GM19099 (cell line): Measurements from ENCODE around the gene TTC19.

Experiments
- POLR2A ChIP-seq: IDR thresholded peaks from 3 replicates; pipeline ENCODE4 v1.6.1; 2011; ENCODE audit warnings: low read depth; ENCODE audit not compliant: insufficient read length; ENCODE audit errors: extremely low read depth

TTC19 gene

DNA sequence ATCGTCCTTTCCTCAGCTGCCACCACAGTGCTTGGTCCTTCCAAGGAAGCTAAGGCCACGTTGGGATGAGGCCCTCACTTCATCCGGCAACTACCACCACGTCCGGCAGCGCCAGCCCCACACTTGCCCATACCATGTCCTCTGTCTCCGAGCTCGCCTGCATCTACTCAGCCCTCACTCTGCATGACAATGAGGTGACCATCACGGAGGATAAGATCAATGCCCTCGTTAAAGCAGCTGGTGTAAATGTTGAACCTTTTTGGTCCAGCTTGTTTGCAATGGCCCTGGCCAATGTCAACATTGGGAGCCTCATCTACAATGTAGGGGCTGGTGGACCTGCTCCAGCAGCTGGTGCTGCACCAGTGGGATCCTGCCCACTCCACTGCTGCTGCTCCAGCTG lies 44.9 kb downstream of the TTC19 start:
- TF ChIP-seq POLR2A, result no peak

DNA sequence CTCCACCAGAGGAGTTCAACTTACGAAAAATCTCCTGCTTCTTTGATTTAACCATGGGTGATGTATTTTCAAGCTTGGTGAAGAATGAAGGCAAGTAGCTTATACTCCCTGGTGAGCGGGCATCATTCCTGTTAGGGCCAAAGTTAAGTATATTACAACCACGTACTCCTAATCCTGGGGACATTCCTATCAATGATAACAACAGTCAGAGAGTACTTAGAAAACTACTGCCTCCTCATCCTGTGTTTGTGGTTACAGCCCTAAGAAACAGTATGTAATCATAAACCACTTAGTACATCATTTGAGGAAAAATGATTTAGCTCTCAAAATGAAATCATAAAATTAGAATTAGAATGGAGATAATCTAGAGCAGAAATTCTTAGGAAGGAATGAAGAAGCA lies 47.3 kb downstream of the TTC19 start:
- TF ChIP-seq POLR2A, result no peak

DNA sequence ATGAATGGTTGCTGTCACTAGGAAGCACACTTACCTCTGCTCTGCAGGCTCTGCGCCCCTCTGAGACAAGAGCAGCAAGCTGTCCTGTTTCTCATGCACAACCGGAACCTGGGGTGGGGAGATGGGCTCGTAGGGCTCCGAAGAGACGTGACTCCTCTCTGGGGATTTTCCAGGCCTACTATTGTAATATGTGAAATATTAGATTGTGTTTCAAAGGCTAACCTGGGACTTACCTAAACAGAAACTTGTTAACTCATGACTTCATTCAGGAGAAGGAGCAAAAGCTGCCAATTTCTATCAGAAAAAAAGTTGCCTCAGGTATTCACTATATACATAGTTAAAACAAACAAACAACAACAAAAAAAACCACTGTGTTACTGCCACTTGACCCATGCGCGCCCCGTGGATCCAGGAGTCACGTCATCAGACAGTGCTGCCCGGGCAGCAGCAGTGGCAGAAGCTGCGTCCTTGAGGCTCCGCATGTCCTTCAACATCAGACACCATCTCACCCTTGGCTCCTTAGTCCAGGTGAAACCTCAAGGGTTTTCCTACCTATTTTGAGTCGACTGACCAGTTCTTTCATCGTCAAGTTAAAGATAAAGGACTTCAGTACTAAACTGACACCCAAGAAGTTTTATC lies 49.3 kb downstream of the TTC19 start:
- TF ChIP-seq POLR2A, result no peak

DNA sequence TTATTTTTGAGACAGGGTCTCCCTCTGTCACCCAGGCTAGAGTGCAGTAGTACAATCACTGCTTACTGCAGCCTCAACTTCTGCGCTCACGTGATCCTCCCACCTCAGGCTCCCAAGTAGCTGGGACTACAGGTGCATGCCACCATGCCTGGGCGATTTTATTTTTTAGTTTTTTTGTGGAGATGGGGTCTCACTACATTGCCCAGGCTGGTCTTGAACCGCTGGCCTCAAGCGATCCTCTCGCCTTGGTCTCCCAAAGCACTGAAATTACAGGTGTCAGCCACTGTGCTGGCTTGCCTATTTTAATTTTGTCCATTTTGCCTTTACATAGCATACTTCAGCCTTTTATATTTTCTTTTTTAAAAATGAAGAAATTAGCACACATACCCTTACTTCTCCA lies 51.2 kb downstream of the TTC19 start:
- TF ChIP-seq POLR2A, result no peak

DNA sequence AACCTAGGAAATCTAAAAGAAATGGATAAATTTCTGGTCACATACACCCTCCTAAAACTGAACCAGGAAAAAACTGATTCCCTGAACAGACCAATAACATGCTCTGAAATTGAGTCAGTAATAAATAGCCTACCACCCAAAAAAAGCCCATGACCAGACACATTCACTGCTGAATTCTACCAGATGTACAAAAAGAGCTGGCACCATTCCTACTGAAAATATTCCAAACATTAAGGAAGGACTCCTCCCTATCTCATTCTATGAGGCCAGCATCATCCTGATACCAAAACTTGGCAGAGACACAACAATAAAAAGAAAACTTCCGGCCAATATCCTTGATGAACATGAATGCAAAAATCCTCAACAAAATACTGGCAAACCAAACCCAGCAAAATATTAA lies 52.9 kb downstream of the TTC19 start:
- no peak for TF ChIP-seq POLR2A

DNA sequence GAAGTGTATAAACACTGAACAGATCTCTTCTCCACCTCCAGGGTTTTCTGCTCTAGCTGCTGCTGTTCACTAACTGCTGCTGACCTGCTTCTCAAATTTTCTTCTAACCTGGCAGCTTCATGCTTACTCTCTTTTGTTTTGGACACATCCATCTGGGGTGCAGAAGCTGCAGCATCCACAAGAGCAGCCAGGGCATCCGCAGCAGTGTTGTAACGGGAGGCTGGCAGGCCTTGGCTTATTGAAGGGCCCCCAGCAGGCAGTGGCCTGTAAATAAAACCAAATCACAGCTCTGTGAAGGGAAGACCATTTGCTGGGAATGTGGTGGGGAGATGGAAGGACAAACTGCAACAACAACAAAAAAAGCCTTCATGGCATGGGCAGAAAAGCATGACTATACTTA lies 62.0 kb downstream of the TTC19 start:
- no peak for TF ChIP-seq POLR2A

DNA sequence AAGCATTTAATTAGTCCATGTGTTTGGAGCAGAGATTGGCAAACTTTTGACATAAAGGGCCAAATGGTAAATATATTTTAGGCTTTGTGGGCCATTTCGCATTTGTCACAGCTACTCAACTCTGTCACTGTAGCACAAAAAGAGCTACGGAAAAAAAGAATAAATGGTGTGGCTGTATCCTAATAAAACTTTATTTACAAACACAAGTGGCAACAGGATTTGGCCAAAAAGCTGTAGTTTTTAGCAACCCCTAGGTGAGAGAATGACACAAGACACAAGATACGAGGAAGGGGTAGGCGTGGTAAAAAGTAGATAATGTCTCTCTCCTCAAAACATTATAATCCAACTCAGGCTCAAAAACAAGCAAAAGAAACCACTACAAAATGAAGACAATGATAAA lies 66.5 kb downstream of the TTC19 start:
- no peak for TF ChIP-seq POLR2A

DNA sequence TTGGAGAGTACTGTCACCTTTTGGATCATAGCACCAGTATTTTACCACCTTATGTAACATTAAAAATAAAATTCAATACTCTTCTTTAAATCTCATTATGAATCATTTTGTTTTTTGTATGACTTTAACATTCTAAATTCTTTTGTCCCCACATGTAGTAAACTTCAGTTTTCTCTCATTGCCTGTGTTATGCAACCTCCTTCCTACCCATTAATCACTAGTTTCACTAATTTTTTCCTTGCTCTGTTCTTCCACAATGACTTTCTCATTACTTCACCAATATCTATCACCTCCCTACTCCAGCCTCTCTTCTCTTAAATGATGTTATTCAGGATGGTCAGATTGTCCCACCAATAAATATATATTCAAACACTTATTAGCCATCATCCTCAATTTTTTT lies 68.7 kb downstream of the TTC19 start:
- no peak for TF ChIP-seq POLR2A

DNA sequence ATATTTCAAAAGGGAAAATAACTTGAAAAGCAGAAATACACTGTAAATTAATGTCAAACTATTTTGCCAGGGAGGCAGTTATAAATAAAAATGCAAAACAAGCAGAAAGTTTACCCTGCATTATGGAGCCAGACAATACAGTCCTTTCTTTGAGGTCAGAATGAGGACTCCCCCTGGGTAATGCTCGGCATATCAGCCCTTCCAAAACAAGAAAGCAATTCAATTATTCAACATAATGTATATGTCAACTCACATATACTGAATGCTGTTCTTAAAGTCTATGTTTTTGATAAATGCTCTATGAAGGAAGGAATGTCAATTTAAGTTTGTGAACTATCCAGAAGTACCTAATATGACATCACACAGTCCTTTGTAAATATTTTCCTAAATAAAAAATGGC lies 72.4 kb downstream of the TTC19 start:
- TF ChIP-seq POLR2A, result no peak

DNA sequence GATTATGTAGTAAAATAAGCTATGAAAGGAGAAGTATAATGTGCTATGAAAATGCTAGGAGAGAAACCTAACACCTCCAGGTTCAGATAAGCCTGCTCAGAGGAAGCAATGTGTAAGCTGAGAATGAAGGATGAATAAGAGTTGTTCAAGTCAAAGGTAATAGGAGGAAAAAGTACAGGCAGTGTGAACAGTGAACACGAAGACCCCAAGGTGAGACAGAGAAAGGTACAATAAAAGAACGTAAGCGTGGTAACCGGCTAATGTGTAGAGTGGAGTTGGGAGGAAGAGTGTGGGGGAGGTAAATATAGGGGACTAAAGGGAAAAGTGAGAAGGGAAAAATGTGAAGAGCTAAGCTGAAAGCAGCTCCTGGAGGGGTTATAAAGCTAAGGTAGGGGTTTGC lies 74.2 kb downstream of the TTC19 start:
- no peak for TF ChIP-seq POLR2A

DNA sequence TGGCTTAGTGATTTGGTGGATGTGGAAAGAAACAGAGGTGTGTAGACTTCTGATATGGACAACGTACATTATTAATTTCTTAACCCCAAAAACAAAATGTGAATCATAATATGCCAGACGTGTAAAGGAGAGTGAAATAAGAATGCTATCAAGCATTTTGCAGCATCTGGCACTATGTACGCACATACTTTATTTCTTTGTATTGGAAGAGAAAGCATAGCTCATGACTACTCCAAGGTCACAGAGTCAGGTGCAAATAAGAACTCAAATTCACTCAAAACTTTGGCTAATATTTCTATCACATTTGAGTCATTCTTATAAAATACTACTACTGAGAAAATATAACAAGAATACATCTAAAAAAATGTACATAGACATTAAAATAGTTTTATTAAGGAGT lies 74.8 kb downstream of the TTC19 start:
- TF ChIP-seq POLR2A, result no peak

DNA sequence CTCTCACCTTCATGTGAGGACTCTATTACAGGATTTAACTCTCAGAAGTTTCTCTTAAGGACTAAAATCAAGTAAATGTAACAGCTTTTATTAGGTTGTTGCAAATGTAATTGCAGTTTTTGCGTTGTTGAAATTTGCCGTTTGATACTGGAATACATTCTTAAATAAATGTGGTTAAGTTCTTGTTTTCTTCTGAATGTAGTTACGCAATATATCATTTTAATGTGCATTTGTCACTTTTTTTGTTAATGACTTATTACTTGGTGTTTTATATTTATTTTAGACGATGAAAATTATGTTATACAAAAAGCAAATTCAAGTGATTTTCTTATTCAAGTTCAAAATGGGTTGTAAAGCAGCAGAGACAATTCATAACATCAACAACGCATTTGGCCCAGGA lies 76.3 kb downstream of the TTC19 start:
- TF ChIP-seq POLR2A, result no peak
